Activated CD8-positive, alpha-beta T cell treated with anti-CD3 and anti-CD28 coated beads for 36 hours (primary cell): Measurements from ENCODE around the gene SAP130. TPM values are rescaled to one million over a fixed set of nuclear protein-coding genes. Genes with fewer than 3 reads are reported as not detected.

Experiments
- ATAC-seq: fragments of 200-7000 bp; cut with Tn5 transposase; one replicate; pipeline ENCODE4 v1.10.0; 2021; ENCODE audit warnings: mild to moderate bottlenecking, moderate library complexity
- CTCF ChIA-PET: fragments of 350-600 bp; sonication (Branson Sonifier 250); formaldehyde crosslinking; loops from one replicate; lab custom pipeline; 2021; ENCODE audit warnings: antibody characterized with exemption; lab: Charles Lee
- POLR2A ChIA-PET: fragments of 350-600 bp; sonication (Branson Sonifier 250); formaldehyde crosslinking; loops from one replicate; lab custom pipeline; 2021; ENCODE audit warnings: antibody characterized with exemption; lab: Charles Lee
- DNase-seq: peaks from one replicate; pipeline ENCODE4 v3.0.0-alpha.2; 2020
- H3K27ac Mint-ChIP-seq: one replicate; pipeline ENCODE4 v1.8.0; 2021; ENCODE audit warnings: mild to moderate bottlenecking, mixed read lengths
- H3K27me3 Mint-ChIP-seq: one replicate; pipeline ENCODE4 v1.8.0; 2021; ENCODE audit warnings: mixed read lengths
- H3K36me3 Mint-ChIP-seq: one replicate; pipeline ENCODE4 v1.8.0; 2021; ENCODE audit warnings: low read depth, mixed read lengths
- H3K4me1 Mint-ChIP-seq: one replicate; pipeline ENCODE4 v1.8.0; 2021; ENCODE audit warnings: low read depth, mixed read lengths
- H3K4me3 Mint-ChIP-seq: one replicate; pipeline ENCODE4 v1.8.0; 2021; ENCODE audit warnings: mild to moderate bottlenecking, moderate library complexity, mixed read lengths
- H3K9me3 Mint-ChIP-seq: one replicate; pipeline ENCODE4 v1.8.0; 2021; ENCODE audit warnings: mixed read lengths
- CTCF ChIP-seq: fragments of 200-600 bp; IDR thresholded peaks from one replicate; pipeline ENCODE4 v1.8.0; 2022; ENCODE audit warnings: antibody characterized with exemption, mild to moderate bottlenecking
- intact Hi-C: fragments of 100-400 bp; cut with micrococcal nuclease; formaldehyde crosslinking; loops from one replicate; pipeline ENCODE4 v1.10.0; 2022
- total RNA-seq, 2 experiments: library from RNA; stranded (reverse); gene quantifications; one replicate each; pipeline ENCODE4 v1.2.3, GENCODE V29; 2021

SAP130 gene
- total RNA-seq, 2 experiments from 2014 or later: 24.4 to 31.9 TPM

GRCh38 chr2:128012698-128013097 lies 15.2 kb downstream of the SAP130 start:
- peaks cover 48% of the 10 kb centered on the region for H3K36me3 Mint-ChIP-seq
- H3K27ac Mint-ChIP-seq: no peak overlapping the region

GRCh38 chr2:128008074-128008672 lies 19.7 kb downstream of the SAP130 start:
- ATAC-seq (no peak), DNase-seq (no peak)
- Mint-ChIP-seq H3K36me3 (peaks cover 42% of the 10 kb centered on the region), H3K4me3 (no peak overlapping the region), H3K9me3 (no peaks in the 10 kb centered on the region), H3K4me1 (no peaks in the 10 kb centered on the region), H3K27me3 (no peaks in the 10 kb centered on the region), H3K27ac (no peak overlapping the region)
- ChIA-PET POLR2A (no interaction called here), CTCF (no interaction called here)
- TF ChIP-seq CTCF: no peak
- intact Hi-C loops: no loop called here

More at GRCh38 chr2:128012698-128013097, 15.2 kb downstream of the SAP130 start:
- intact Hi-C loops: no loop called here
- DNase-seq (no peak), ATAC-seq (no peak)
- no peak for TF ChIP-seq CTCF
- H3K4me1 Mint-ChIP-seq: peaks cover 2% of the 10 kb centered on the region
- ChIA-PET POLR2A (interaction anchor here (2.2 kb wide), 1 partner anchor 12 kb away, joined by 4 read pairs; no protein-coding TSS in a partner anchor), CTCF (no interaction called here)
- no peaks in the 10 kb centered on the region for H3K27me3 Mint-ChIP-seq
- H3K4me3 Mint-ChIP-seq: no peak overlapping the region
- H3K9me3 Mint-ChIP-seq: no peaks in the 10 kb centered on the region

GRCh38 chr2:128004509-128004908 lies 23.4 kb downstream of the SAP130 start:
- CTCF ChIA-PET: no interaction called here
- no peak for TF ChIP-seq CTCF
- peaks cover 36% of the 10 kb centered on the region for H3K36me3 Mint-ChIP-seq

GRCh38 chr2:128003463-128003862 lies 24.4 kb downstream of the SAP130 start:
- H3K4me3 Mint-ChIP-seq: no peak overlapping the region
- intact Hi-C loops: no loop called here
- no peak for TF ChIP-seq CTCF
- H3K4me1 Mint-ChIP-seq: no peaks in the 10 kb centered on the region
- no peaks in the 10 kb centered on the region for H3K9me3 Mint-ChIP-seq
- ChIA-PET CTCF (no interaction called here), POLR2A (no interaction called here)
- DNase-seq (no peak), ATAC-seq (no peak)
- no peaks in the 10 kb centered on the region for H3K27me3 Mint-ChIP-seq
- peaks cover 38% of the 10 kb centered on the region for H3K36me3 Mint-ChIP-seq
- no peak overlapping the region for H3K27ac Mint-ChIP-seq

More at GRCh38 chr2:128004509-128004908, 23.4 kb downstream of the SAP130 start:
- Mint-ChIP-seq H3K27me3 (no peaks in the 10 kb centered on the region), H3K9me3 (no peaks in the 10 kb centered on the region), H3K4me1 (no peaks in the 10 kb centered on the region), H3K4me3 (no peak overlapping the region), H3K27ac (no peak overlapping the region)
- no peak for ATAC-seq
- no peak for DNase-seq
- intact Hi-C loops: no loop called here
- POLR2A ChIA-PET: no interaction called here

GRCh38 chr2:127996160-127996559 lies 31.7 kb downstream of the SAP130 start:
- no peaks in the 10 kb centered on the region for H3K4me1 Mint-ChIP-seq
- no peak overlapping the region for H3K4me3 Mint-ChIP-seq
- no peak for ATAC-seq
- no peaks in the 10 kb centered on the region for H3K27me3 Mint-ChIP-seq
- H3K36me3 Mint-ChIP-seq: peaks cover 36% of the 10 kb centered on the region
- no peak for DNase-seq
- no peak for TF ChIP-seq CTCF
- intact Hi-C loops: no loop called here
- ChIA-PET CTCF (no interaction called here), POLR2A (no interaction called here)
- H3K27ac Mint-ChIP-seq: no peak overlapping the region
- H3K9me3 Mint-ChIP-seq: no peaks in the 10 kb centered on the region
